ENCODE results near the gene P3H2.
A peak's percentile ranks its signal among the peaks of the same experiment; 100 is the strongest.
"Not testable (repeated sequence)": the region's sequence is repeated elsewhere in the genome, so short reads cannot be mapped to it uniquely, and the experiment has no call there.

The P3H2 gene

GRCh38 chr3:189982321-189982945, 138.3 kb downstream of the P3H2 start:
- DNase-seq (ENCODE audit: low spot score): no peak

DNA sequence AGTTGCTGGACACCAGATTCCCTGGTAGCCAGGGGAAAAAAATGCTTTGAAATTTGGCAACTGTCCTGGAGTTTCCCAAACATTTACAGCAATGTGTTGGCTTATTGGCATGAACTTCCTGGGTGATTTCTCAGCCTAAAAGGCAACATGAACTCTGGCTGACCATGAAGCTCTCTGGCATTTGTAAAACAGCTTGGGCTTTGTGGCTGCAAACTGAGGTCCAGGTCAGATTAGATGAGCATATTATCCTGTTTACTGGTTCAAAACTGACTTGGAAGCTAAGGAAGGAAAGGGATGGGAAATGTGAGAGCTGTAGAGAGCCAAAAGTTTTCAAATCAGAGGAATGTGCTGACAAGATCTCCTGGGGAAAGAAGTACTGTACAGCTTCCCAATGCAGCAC, 139.0 kb downstream of the P3H2 start:
- DNase-seq (ENCODE audit: low spot score): peak; percentile 77

- no peak for DNase-seq (ENCODE audit: low spot score)
Observed at GRCh38 chr3:189978753-189979152, 141.9 kb downstream of the P3H2 start.

DNA sequence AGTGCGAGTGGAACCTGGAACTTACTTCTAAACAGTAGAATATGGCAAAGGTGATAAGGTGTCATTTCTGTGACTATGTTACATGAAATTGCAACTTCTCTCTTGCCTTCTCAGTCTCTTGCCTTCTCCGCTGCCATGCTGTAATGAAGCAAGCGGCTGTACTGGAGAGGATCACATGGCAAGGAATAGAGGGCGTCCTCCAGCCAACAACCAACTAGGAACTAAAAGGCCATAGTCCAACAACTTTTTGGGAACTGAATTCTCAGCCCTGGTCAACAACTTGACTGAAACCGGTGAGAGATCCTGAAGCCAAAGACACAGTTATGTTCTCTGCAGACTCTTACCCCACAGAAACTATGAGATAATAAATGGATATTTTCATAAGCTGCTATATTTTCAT, 143.5 kb downstream of the P3H2 start:
- DNase-seq (ENCODE audit: low spot score): no peak

- DNase-seq (ENCODE audit: low spot score): no peak
Observed at GRCh38 chr3:189975391-189975990, 145.2 kb downstream of the P3H2 start.

GRCh38 chr3:189974359-189974758, 146.3 kb downstream of the P3H2 start:
- DNase-seq (ENCODE audit: low spot score): no peak

- peak; percentile 30 for DNase-seq (ENCODE audit: low spot score)
Observed at GRCh38 chr3:189967254-189967865, 153.3 kb downstream of the P3H2 start.

GRCh38 chr3:189966843-189967242, 153.9 kb downstream of the P3H2 start:
- no peak for DNase-seq (ENCODE audit: low spot score)

GRCh38 chr3:189964623-189965332, 155.9 kb downstream of the P3H2 start:
- DNase-seq (ENCODE audit: low spot score): no peak

- no peak for DNase-seq (ENCODE audit: low spot score)
Observed at GRCh38 chr3:189962466-189962865, 158.2 kb downstream of the P3H2 start.

GRCh38 chr3:189961522-189962161, 159.1 kb downstream of the P3H2 start:
- DNase-seq (ENCODE audit: low spot score): peak; percentile 77

DNA sequence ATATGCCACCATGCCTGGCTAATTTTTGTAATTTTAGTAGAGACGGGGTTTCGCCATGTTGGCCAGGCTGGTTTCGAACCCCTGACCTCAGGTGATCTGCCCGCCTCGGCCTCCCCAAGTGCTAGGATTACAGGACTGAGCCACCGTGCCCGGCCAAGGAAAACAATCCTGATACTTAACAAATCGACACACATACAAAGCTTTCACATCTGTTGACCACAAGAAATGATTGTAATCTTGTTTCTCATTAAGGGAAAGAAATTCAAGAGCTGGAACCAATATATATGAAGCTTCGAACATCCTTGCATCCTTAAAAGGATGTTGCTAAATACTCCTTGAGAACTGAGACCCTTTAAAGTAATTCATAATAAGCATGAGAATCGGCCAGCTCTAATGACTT, 159.6 kb downstream of the P3H2 start:
- not testable (repeated sequence) for DNase-seq (ENCODE audit: low spot score)

DNA sequence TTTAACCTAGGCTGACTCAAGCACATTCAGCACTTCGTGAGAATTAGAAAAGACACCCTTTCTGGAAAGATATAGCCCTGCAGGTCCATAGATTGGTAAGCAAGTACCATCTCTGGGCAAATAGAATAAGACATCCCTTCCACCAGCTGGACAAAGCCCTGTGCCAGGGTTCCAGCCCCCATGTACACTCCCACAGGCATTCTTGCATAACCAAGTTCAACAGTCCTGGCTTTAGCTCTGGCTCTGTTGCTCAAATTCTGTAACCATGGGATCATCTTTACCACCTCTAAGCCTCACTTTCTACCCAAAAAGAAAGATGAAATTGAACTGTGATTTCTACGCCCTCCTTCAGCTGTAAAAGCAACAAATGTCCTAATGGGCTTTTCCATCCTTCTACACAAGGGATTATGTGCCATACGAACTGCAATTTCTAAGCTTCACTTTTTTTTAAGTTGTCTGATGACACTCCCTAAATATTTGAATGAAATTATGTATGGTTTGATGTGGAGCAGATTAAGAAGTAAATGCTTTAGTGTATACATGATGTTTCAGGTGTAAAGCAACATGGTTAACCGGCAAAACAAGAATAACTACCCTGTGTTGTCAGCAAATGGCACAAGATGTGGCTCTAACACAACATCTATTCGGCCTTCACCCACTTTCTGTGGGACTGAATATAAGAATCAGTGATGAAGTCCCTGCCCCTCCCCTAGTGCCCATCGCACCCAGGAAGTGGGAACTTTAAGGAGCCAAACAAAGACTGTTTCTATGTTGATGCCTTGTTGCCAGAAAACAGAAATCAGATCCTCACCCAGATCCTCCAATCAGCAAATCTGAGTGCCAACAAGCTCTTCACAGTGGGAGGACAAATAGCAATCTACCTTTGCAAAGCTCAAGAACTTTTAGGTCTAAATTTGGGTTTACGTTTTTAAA, 165.7 kb downstream of the P3H2 start:
- DNase-seq (ENCODE audit: low spot score): no peak

DNA sequence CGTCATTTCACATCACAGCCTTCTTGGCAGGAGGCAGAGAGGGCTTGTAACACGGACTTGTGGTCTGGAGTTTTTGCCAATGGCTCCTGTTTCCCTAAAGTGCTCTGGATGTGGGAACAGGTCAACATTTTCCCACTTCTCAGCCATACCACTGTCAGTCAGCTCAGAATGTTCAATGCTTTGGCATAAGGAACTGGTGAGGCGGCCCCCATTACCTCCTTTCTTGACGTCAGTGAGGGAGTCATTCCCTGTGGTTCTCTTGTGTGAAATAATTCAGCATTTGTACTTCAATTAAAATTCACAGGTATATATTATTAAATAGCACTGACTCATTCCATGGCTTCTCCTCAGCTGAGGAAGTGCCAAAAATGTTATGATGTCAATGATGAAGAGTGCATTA, 167.1 kb downstream of the P3H2 start:
- no peak for DNase-seq (ENCODE audit: low spot score)

DNA sequence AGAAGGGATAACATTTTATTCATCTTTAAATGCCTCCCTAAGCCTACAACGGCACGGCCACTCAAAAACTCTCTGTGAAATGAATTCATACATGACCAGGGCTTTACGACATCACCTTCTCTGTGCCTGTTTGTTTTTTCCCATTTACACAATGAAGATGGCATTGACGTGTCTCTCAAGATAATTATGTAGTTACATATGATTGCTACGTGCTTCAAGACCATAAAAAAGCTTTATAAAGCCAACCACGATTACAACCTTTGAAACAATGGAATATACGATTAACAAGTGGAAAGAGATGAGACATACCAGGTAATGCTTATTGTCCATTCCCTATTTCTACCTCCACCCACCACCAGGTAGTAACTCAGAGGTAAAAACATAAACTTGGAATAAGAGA, 168.4 kb downstream of the P3H2 start:
- no peak for DNase-seq (ENCODE audit: low spot score)

DNA sequence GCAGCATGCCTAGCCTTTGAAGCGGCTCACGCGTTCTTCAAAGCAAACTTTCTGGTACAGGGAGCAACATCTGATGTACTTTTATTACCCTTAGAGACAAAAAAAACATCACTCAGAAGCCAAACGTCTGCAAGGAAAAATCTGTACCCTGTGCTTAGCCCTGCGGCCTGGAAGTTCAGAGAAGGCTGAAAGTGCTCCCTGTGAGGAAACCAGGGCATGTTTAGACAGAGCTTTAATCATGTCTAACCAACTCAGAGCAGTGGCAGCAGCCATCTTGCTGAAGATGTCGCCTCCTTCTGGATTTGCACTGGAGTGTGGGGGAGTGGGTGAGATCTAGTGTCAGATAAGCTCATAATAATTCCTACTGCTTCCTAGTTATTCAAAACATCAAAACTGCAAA, 170.4 kb downstream of the P3H2 start:
- no peak for DNase-seq (ENCODE audit: low spot score)

- no peak for DNase-seq (ENCODE audit: low spot score)
Observed at GRCh38 chr3:189949580-189949979, 171.1 kb downstream of the P3H2 start.

DNA sequence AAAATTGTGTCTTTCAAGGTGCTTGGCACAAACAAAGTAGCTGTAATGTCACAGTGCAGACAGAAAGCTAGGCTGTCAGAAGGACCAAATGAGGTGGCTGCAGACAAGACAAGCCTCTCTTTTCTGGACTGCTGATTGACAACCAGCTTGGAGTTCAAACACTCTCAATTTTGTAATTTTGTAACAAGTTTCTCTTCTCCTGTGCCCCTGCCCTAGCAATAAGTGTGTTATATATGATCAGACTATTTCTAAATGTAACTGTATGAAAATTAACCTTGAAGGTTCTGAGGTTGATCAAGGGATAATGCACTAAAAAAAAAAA, 172.0 kb downstream of the P3H2 start:
- DNase-seq (ENCODE audit: low spot score): no peak

- peak; percentile 13 for DNase-seq (ENCODE audit: low spot score)
Observed at GRCh38 chr3:189947948-189948723, 172.6 kb downstream of the P3H2 start.

DNA sequence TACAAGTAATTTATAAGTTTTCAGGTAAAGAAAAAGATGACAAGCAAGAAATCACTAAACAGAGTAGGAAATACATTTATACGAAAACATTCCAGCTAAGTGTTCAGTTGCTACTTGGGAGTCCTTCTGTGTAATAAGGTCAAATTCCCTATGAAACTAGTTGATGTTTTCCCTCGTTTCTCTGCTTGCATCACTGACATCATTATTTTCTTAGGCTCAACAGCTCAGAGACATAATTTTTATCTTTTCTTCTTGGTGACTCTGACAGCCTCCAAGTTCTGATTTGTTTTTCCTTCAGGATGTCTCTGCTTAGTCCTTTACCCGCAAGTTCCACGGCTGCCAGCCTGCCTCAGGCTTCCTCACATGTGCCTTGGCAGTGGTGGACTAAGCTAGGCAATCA, 173.6 kb downstream of the P3H2 start:
- no peak for DNase-seq (ENCODE audit: low spot score)
